GM19455 (cell line): ENCODE measurements around the gene PCMT1.
"Not testable (repeated sequence)": the region's sequence is repeated elsewhere in the genome, so short reads cannot be mapped to it uniquely, and the experiment has no call there.

Source experiments
- ATAC-seq: cut with Tn5 transposase; IDR thresholded peaks from one replicate; pipeline ENCODE4 v1.9.1; 2021; ENCODE audit not compliant: unreplicated experiment

The PCMT1 gene

DNA sequence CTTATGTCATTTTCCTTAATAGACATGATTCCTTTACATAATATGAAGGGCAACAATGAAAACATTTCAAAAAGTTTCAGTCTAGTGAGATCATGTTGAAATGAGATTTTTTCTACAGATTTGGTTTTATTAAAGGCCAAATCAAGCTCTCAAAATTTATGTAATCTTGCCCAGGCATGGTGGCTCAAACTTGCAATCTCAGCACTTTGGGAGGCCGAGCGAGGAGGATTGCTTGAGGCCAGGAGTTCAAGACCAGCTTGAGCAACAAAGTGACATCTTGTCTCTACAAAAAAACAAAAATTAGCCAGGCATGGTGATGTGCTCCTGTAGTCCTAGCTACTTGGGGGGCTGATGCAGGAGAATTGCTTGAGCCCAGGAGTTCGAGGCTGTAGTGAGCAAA lies 63.8 kb downstream of the PCMT1 start:
- ATAC-seq = no peak

DNA sequence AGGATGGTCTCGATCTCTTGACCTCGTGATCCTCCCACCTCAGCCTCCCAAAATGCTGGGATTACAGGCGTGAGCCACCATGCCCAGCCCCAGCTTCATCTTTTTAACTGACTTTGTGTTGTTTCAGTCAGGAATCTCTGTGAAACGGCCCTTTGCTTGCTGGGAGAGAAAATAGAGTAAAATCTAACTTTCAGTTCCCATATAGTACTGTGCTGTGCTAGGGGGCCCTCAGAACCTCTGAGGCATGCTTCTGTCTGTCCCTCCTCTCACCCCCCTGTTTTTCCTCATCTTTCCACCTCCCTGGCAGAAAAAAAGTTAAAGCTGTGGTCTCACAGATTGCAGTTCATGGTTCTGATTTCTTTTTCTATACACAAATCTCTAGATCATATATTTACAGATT lies 66.2 kb downstream of the PCMT1 start:
- no peak for ATAC-seq

DNA sequence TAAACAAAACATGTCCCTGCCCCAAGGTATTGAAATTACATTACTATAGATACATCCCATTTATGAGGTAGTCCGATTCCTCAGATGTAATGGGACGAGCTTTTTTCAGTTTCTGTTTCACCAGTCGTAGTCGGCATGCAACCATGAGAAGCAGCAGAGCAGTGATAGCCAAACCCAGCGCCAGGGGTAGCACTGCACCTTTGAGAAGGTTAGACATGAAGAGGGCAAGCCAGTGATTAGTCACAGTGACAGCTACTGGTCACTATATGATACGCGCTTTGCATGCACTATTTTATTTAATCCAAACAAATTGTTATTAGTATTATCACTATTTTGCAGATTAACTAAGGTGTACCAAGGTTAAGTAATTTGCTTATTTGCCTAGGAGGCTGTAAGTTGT lies 71.0 kb downstream of the PCMT1 start:
- no peak for ATAC-seq

DNA sequence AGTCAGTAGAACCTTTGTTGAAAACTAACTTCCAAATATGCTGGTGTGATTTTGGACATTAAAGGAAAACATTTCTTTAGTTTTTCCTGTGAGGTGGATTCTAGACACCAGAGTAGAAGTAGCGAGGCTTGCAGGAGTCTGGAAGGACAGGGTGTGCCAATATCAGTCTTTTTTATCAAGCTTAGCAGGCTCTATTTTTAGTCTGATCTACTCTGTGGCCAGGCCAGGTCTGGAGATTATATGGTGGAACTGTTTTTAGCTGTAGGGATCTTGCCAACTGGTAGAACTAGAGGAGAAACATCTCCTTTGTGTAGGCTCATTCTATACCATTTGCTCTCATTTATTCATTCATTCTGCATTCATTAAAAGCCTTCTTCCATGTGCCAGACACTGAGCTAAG lies 72.0 kb downstream of the PCMT1 start:
- no peak for ATAC-seq

DNA sequence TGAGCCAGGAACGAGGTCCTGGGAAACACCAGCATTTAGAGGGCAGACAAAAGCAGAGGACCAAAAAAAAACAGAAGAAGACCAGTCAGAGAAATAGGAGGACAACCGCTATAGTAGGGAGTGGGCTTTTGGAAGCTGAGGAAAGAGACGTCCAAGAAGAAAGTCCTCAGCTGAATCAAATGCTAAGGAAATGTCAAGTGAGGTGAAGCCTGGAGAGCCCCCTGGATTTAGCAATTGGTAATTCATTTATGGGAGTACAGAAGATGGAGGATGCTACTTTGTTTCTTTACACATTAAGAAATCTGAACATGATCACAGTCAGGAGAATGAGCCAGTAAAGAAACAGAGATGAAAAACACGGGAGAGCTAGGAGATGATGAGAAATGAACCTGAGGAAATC lies 73.5 kb downstream of the PCMT1 start:
- ATAC-seq = no peak

DNA sequence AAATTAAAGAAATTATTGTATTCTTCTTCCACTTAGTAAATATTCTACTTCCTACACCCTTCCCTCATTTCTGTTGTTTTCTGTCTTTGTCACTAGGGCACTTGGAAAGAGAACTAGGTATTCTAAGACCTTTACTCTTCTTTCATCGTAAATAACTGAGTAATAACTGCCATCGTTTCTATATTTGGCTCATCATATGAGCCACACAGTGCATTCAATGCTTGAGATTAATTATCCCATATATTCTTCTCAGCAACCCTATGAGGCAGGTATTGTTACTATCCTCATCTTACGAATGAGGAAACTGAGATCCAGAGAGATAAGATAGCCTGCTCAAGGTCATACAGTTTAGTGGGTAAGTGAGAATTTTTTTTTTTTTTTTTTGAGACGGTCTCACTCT lies 75.8 kb downstream of the PCMT1 start:
- no peak for ATAC-seq

DNA sequence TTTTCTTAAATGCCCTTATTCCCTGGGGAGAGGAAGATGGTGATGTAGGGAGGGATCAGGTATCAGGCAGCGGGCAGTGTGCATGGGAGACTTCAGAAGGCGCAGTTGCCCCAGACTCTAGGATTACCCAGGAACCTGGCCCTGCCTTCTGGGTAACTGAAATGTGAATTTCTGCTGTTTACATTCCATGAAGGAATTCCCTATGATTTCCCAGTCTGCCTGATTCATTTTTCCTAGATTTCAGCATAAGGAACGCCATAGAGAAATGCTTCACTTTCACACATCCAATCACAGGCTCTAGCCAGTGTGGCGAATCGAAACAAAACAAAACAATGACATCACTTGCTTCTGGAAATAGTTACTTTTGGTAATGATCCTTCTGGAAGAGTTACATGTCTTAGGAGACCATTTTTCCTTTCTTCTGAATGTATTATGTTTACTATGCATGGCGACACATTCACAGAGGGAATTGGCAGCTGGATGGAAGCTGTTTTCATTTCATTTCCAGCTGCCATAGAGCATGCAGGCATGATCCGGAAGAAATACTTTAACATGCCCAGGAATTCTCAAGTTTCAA lies 81.3 kb downstream of the PCMT1 start:
- ATAC-seq = no peak

DNA sequence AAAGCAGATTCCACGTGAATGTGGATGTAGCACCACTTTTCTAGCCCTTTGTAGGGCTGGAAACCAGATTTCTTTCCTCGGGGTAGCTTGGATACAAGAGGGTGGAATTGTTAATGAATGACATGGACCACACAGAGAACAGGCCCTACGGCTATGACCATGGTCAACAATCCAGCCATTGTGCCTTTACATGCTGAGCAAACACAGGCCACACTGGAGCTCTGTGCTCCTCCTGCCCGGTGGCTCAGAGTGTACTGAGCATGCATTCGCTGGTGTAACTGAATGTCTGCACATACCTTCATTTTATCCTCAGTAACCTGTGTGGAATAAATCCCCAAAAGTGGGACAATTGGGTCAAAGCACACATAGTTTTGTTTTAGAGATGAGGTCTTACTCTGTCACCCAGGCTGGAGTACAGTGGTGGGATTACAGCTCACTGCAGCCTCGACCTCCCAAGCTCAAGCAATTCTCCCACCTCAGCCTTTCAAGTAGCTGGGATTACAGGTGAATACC lies 81.8 kb downstream of the PCMT1 start:
- ATAC-seq = no peak

DNA sequence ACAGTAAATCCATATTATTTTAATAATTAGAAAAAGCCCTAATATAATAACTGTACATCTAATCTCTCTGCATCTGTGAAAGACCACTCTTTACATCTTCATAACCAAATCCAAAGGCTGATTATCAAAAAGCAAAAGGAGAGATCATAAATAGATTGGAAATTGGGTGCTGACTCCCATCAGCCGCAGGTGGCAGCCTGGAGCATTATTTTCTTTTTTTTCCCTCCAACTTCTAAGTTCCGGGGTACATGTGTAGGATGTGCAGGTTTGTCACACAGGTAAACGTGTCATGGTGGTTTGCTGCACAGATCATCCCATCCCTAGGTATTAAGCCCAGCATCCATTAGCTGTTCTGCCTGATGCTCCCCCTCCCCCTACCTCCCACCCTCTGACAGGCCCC lies 84.1 kb downstream of the PCMT1 start:
- no peak for ATAC-seq

DNA sequence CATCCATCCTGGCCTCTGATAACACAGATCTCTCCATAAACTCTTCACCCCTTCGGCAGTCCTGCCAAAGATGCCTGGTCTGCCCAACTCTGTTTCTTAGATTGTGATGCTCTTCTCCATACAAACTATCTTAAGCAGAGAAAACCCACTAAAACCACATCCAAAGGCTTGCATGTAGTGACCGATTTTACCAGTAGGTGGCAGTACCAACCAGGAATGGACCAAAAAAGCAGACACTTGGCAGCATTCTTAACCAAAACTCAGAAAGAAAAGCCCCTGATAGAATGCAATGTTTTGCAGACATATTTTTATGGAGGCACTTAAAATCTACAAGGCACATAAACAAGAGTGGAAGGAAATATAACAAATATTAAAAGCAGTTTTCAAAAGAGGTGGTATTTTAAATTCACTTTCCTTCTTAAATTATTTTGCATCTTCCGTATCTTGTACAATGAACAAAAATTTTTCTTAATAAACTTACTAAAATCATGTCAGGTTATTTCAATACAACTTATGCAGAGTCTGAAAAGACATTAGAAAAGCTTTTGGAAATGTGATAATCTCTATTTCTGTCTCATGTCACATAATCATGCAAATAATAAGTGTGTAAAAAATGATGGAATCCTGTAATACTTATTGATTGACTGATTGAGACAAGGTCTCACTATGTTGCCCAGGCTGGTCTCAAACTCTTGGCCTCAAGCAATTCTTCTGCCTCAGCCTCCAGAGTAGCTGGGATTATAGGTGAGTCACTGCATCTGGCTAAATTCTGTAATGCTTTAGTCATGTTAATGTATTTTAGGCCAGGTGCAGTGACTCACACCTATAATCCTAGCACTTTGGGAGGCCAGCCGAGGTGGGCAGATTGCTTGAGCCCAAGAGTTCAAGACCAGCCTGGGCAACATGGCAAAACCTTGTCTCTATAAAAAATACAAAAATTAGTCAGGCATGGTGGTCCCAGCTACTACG lies 85.3 kb downstream of the PCMT1 start:
- no peak for ATAC-seq

DNA sequence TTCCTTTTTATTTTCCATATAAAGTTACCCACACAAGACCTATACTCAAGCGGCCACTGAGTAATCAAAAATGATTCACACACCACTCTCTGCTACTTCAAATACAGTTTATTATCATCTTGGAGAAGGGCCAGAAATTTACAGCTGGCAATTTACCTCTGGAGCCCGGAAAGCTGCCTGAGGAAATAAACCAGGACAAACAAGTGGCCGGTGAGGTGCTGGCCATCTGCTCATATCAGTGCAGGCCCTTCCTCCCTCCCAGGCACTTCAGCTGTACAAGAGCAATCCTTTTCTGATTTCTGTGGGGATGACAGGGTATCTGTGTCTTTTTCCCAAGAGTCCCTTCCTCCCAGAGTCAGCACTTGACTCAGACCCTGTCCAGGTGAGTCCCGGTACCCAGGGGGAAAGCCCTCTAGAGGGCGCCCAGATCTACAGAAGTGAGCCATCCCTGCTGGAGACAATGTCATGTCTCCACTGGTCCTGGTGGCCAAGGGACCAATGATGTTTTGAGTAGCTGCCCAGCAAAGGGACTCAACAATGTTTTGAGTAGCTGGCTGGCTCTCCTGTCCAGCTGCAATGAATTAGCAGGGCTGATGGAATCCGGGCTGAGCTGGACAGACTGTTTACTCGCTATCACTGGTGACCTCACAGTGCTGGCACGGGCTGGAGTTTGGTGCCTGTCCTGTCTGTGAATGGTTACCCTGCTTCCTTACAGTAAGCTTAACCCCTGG lies 91.0 kb downstream of the PCMT1 start:
- no peak for ATAC-seq

DNA sequence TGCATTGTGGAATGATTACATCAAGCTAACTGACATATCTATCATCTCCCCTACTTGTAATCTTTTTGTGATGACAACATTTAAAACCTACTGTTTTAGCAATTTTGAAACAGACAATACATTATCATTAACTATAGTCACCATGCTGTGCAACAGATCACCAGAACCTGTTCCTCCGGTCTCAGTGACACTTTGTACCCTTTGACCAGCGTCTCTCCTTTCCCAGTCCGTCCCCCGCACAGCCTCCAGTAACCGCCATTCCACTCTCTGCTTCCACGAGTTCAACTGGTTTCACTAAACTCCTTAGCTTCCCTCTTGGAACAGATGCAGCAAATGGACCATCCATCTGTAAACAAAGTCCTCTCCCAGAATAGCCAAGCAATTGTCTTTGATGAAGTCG lies 92.8 kb downstream of the PCMT1 start:
- ATAC-seq = no peak

DNA sequence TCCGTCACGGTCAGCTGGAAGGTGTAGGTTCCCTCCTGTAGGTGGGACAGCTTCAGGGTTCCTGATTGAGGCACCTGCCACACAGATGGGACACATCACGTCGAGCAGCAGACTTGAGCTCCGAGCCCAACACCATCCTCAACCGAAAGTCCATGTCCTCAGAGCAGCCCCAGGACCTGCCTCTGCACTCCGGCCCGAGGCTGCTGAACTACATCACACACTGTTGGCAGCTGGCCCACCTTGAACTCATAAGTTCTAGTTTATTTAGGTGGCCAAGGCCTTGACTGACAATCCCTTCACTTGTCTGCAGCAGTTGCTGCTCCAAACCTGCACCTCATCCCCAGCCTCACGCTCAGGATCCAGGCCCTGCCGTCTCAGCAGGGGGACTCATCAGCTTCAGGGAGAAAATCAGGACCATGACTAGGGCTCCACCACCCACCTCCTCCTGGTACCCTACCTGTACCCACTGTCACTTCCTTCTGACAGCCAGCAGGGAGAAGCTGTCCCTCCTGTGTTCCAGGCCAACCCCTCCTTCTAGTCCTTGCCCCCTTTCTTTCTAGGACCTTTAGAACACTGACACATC lies 93.6 kb downstream of the PCMT1 start:
- no peak for ATAC-seq

DNA sequence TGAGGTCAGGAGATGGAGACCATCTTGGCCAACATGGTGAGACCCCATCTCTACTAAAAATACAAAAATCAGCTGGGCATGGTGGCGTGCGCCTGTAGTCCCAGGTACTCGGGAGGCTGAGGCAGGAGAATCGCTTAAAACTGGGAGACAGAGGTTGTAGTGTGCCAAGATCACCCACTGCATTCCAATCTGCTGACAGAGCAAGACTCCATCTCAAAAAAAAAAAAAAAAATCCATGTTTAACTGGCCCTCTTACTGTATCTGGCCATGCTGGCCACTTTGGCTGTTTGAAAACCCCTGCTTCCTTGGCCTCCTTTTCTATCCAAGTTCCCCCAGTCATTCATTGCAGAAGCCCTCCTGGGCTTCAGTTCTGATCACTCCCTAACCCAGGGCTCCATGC lies 94.5 kb downstream of the PCMT1 start:
- ATAC-seq = not testable (repeated sequence)

DNA sequence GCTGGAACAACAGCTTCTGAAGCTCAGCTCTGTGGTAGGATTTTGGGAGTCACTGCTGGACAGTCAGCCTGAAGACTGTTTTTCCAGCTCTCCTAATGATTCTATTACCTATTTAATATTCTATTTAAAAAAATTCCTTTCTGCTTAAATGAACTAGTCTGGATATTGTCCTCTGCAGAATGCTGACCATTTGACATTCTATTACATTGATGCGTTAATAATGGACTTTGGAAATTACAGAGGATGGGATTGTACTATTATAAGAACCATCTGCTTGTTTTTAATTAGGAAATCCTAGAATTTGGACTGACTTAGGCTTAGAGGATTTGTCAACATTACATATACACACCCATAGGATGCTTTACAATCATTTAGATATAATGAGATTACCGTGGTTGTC lies 94.9 kb downstream of the PCMT1 start:
- no peak for ATAC-seq

DNA sequence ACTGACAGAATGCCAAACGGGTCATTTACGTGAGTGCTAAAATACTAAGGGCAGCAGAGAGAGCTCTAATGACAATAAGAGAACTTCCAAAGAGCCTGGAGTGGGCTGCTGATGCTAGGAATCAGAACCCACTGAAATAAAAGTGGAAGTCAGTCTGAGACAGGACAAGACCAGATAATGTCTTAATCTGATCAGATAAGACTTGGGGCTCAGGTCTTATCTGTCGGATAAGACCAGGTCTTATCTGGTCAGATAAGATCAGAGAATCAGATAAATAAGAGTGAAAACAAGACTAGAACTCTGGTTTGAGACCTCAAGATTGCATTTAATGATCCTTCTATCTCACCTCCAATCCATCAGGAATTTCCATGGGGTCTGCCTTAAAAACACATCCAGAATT lies 96.0 kb downstream of the PCMT1 start:
- no peak for ATAC-seq

DNA sequence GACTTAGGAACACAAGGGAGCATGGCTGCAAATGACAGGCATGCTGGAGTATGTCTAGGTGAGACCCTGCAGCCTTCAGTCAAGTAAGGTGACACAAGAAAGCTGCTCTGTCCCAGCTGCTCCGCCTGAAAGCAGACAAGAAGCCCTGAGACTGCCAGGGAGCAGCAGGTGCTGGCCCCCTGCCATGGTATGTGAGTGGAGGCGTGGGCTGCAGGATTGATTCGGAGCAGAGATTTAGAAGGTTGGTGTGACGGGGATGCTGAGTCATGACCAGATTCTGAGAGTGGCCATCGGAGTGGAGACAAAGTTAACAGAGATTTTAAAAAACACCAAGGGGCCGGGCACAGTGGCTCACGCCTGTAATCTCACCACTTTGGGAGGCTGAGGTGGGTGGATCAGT lies 96.8 kb downstream of the PCMT1 start:
- no peak for ATAC-seq

DNA sequence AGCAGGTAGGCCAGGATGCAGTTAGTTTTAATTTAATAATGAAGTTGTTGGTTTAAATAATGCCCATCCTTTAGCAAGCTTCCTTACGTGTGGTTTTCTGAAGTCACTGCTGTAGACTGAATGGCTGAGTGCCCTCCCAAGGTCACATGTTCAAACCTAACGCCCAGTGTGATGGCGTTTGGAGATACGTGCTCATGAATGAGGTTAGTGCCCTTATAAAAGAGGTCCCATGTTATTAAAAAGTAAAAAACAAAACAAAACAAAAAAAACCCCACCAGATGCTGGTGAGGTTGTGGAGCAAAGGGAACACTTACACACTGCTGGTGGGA lies 98.4 kb downstream of the PCMT1 start:
- ATAC-seq = no peak

DNA sequence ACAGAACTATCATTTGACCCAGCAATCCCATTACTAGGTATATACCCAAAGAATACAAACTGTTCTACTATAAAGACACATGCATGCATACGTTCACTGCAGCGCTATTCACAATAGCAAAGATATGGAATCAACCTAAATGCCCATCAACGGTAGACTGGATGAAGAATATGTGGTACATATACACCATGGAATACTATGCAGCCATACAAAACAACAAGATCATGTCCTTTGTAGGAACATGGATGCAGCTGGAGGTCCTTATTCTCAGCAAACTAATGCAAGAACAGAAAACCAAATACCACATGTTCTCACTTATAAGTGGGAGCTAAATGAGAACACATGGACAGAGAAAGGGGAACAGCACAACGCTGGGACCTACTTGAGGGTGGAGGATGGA lies 98.8 kb downstream of the PCMT1 start:
- not testable (repeated sequence) for ATAC-seq

DNA sequence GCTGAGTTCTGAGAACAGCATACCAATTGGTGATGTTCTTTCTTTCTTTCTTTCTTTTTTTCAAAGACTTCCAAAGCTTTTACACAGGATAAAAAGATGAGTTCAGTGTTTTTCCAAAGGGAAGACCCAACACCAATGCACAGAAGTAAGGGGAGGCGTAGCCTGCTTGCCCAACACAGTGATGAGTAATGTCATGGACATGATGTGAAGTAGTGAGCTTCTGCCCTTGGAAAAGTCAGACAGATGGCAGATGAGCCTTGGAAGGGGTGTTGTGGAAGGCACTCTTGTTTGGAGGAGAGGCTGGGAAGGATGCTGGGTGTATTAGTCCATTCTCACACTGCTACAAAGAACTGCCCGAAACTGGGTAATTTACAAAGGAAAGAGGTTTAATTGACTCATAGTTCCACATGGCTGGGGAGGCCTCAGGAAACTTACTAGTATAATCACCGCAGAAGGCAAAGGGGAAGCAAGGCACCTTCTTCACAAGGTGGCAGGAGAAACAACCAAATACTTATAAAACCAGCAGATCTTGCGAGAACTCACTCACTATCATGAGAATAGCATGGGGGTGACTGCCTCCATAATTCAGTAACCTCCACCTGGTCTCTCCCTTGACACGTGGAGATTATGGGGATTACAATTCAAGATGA lies 102.0 kb downstream of the PCMT1 start:
- no peak for ATAC-seq

DNA sequence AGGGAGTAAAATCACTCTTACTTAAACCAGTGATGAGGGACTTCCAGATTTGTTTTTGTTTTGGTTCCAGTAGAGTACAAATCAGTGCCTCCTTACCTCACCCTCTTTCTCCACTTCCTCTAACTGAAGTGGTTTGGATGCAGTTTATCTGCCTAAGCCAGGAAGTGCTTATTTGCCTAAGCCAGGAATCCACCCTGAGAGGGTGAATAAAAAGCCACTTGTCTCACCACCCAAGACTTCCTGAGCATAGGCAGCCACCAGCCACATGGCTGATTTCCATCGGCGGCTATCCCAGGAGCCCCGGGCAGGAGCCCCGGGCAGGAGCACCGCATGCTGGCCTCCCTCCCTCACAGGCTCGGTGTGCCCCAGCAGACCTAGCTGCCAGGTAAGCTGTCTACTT lies 102.6 kb downstream of the PCMT1 start:
- no peak for ATAC-seq
